HL-60/S4 (cell line): Measurements from ENCODE around the gene MTARC1.

Experiments
- in situ Hi-C: fragments of 300-500 bp; cut with MboI; formaldehyde crosslinking; loops from 2 replicates; pipeline ENCODE4 v1.14.3; 2022; ENCODE audit warnings: low sequenced_read_pairs

The MTARC1 gene

GRCh38 chr1:220803401-220804201 lies 16.9 kb downstream of the MTARC1 start:
- in situ Hi-C loops: loop anchor here (25.0 kb wide), 1 partner anchor 634 kb away; no protein-coding TSS in a partner anchor

- in situ Hi-C loops: loop anchor here (25.0 kb wide), 1 partner anchor 633 kb away; no protein-coding TSS in a partner anchor
These were observed 17.5 kb downstream of the MTARC1 start for GRCh38 chr1:220804202-220804586.

DNA sequence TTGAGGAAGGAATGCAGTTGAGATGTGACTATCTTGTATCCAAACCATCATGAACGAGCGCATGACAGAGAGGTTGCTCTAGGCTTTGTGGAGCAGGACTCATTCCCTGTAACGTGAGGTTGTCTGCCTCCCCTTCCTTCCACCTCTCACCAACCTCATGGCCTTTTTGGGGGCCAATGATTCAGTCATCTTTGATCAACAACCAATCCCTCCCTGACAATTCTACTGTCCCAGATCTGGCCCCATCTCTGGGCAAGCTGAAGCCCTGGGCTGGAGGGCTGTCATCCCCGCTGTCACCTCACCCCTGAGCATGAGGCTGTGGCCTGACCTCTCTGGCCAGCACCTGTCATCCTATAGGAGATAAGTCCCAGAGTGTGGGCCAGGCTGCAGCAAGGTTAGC lies 19.7 kb downstream of the MTARC1 start:
- in situ Hi-C loops: loop anchor here (25.0 kb wide), 1 partner anchor 631 kb away; no protein-coding TSS in a partner anchor

- in situ Hi-C loops: loop anchor here (25.0 kb wide), 1 partner anchor 630 kb away; no protein-coding TSS in a partner anchor
These were observed 21.0 kb downstream of the MTARC1 start for GRCh38 chr1:220807726-220808125.

GRCh38 chr1:220808345-220809186 lies 21.9 kb downstream of the MTARC1 start:
- in situ Hi-C loops: loop anchor here (25.0 kb wide), 1 partner anchor 629 kb away; no protein-coding TSS in a partner anchor

DNA sequence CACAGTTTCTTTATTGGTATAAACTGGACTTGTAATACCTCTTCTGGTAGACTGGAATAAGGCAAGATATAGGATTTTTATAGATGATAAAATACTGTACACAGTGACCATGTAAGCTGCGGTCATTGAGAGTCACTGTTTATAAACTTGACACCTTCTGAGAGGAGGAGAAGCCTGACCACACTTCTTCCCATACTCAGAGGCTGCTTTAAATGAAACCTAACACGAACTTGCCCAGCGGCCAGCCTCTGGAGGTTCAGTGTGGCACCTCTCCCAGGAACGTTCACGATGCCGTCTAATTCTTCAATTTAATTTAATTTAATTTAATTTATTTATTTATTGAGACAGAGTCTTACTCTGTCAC lies 22.5 kb downstream of the MTARC1 start:
- in situ Hi-C loops: loop anchor here (25.0 kb wide), 1 partner anchor 628 kb away; no protein-coding TSS in a partner anchor

- in situ Hi-C loops: loop anchor here (25.0 kb wide), 1 partner anchor 628 kb away; no protein-coding TSS in a partner anchor
These were observed 23.0 kb downstream of the MTARC1 start for GRCh38 chr1:220809704-220810103.

GRCh38 chr1:220810179-220810653 lies 23.5 kb downstream of the MTARC1 start:
- in situ Hi-C loops: loop anchor here (25.0 kb wide), 1 partner anchor 627 kb away; no protein-coding TSS in a partner anchor

- in situ Hi-C loops: loop anchor here (25.0 kb wide), 1 partner anchor 626 kb away; no protein-coding TSS in a partner anchor
These were observed 24.2 kb downstream of the MTARC1 start for GRCh38 chr1:220810963-220811362.

- in situ Hi-C loops: loop anchor here (25.0 kb wide), 1 partner anchor 626 kb away; no protein-coding TSS in a partner anchor
These were observed 25.0 kb downstream of the MTARC1 start for GRCh38 chr1:220811695-220812094.

DNA sequence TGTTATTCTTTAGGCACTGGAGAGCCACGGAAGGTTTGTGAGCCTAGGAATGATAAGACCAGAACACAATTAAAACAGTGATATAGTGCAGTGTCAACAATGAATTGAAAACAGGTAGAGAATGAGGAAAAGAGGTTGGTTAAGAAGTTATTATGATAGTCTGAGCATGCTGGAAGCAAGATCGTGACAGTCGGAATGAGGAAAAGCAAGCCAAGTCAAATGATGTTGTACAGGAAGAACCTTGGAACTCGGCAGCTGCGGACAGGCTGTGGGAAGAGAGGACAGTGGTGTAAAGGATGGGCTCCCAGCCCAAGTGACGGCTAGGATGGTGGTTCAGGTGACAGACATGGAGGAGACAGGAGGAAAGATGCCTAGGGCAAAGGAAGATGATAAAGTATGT lies 25.6 kb downstream of the MTARC1 start:
- in situ Hi-C loops: loop anchor here (25.0 kb wide), 1 partner anchor 625 kb away; no protein-coding TSS in a partner anchor

DNA sequence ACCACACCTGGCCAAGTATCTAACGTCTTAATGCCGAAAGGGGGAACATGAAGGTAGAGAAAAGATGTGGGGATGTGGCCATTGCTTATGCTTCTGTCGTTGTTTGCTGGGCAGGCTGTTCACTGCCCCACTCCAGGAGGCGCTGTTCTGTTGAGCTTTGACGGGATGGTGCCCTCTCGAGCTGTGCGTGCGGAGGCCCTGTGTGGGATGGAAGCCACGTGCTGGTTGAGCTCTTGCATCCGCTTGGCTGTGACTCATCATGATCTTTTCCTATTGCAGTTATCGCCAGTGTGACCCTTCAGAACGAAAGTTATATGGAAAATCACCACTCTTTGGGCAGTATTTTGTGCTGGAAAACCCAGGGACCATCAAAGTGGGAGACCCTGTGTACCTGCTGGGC lies 26.3 kb downstream of the MTARC1 start:
- in situ Hi-C loops: loop anchor here (25.0 kb wide), 1 partner anchor 624 kb away; no protein-coding TSS in a partner anchor

GRCh38 chr1:220815409-220815808 lies 28.7 kb downstream of the MTARC1 start:
- in situ Hi-C loops: loop anchor here (25.0 kb wide), 1 partner anchor 622 kb away; no protein-coding TSS in a partner anchor

GRCh38 chr1:220817907-220818306 lies 31.2 kb downstream of the MTARC1 start:
- in situ Hi-C loops: loop anchor here (25.0 kb wide), 1 partner anchor 619 kb away; no protein-coding TSS in a partner anchor

DNA sequence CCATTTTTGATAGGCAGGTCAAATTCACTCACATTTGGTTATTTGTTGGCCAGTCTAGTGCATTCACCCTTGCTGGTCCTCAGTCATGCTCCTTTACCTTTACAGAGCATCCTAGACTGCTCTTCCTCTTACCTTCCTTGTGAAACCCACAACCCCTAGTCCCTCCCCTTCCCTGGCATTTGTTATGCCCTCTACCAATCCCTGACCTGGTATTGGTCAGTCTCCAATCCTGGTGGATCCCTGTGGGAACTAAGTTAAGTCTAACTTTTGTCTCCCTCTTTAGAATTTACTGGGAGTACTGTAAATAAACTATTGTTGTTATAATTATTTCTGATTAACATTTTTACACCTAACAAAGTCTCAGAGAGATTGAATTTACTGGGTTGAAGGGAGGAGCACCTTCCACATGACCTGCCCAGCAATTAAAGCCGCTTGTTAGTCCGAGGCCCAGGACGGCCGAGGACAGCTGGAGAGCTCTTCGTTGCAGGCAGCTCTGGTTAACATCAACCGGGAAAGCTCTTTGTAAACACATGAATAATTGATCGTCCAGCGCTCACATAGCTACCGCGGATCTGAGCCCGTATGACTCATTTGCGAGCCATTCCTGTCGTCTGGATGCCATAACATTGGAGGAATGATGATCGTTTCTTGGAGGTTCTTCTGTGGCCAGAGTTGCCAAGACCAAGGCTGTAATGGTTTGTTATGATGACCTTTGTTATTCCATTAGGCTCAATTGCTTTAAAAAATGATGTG lies 31.9 kb downstream of the MTARC1 start:
- in situ Hi-C loops: loop anchor here (25.0 kb wide), 1 partner anchor 619 kb away; no protein-coding TSS in a partner anchor

DNA sequence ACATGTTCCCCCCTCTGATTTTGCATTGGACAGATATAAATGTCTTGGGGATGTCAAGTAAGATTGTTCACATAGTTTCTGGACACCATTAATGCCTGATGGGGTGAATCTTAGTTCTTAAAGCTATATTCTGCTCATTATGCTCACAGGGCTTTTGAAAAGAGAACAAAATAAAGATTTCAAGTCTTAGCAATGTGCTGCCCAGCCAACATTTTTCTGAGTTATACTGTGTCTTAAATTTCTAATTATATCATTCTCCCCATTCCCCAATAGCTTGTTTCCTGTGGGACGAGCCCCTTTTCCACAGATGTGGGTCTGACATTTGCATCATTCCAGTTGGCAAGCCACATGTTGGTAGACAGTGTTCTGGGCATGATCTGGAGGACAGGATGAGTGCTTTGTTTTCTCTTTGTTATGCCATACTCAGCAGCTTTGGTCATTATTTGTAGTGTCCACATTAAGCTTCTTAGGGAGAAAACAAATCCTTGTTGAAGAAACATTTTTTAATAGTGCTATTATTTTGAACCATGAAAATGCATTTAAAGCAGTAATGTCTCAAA lies 32.8 kb downstream of the MTARC1 start:
- in situ Hi-C loops: loop anchor here (25.0 kb wide), 1 partner anchor 618 kb away; no protein-coding TSS in a partner anchor

- in situ Hi-C loops: loop anchor here (25.0 kb wide), 1 partner anchor 613 kb away; no protein-coding TSS in a partner anchor
These were observed 37.6 kb downstream of the MTARC1 start for GRCh38 chr1:220824031-220824989.

GRCh38 chr1:220825819-220826551 lies 39.3 kb downstream of the MTARC1 start:
- in situ Hi-C loops: no loop called here
